Testis (tissue), 3 donors: ENCODE results near the gene IRF3. TPM values are rescaled to one million over a fixed set of nuclear protein-coding genes. Genes with fewer than 3 reads are reported as not detected.

Experiments used
- DNase-seq: peaks from one replicate; pipeline ENCODE4 v3.0.0-alpha.2; 2019
- H3K27ac ChIP-seq, 2 donors: fragments of 200-600 bp; sonication (generic); one replicate each; pipeline ENCODE4 v1.5.1; 2019
- H3K27me3 ChIP-seq: fragments of 200-600 bp; sonication (generic); one replicate; pipeline ENCODE4 v1.5.1; 2019
- H3K36me3 ChIP-seq: fragments of 200-600 bp; sonication (generic); one replicate; pipeline ENCODE4 v1.5.1; 2017; ENCODE audit warnings: low read depth; ENCODE audit errors: missing control alignments
- H3K4me1 ChIP-seq: fragments of 200-600 bp; sonication (generic); one replicate; pipeline ENCODE4 v1.5.1; 2019
- H3K4me3 ChIP-seq, 2 donors: fragments of 200-600 bp; sonication (generic); one replicate each; pipeline ENCODE4 v1.5.1; 2017 to 2019
- H3K9me3 ChIP-seq: fragments of 200-600 bp; sonication (generic); one replicate; pipeline ENCODE4 v1.5.1; 2017
- CTCF ChIP-seq, 3 experiments: fragments of 450-650 bp in 2 of 3; fragments of 200-600 bp in 1 of 3; sonication (generic) in 1 of 3; IDR thresholded peaks; one replicate each; pipeline ENCODE4 v1.5.1; 2016 to 2019; ENCODE audit warnings: antibody characterized with exemption in 3 of 3, mild to moderate bottlenecking in 2 of 3, moderate library complexity in 1 of 3
- POLR2A ChIP-seq: fragments of 450-650 bp; IDR thresholded peaks from one replicate; pipeline ENCODE4 v1.6.1; 2017; ENCODE audit warnings: antibody characterized with exemption, mild to moderate bottlenecking, moderate library complexity
- WGBS, 2 donors: methylation state at CpG; one replicate each; pipeline ENCODE4 v1.1.5; 2018; 5-methylcytosine and 5-hydroxymethylcytosine counted together
- intact Hi-C: fragments of 100-400 bp; cut with DNase I; formaldehyde crosslinking; loops from one replicate; pipeline ENCODE4 v1.15.1; 2023; ENCODE audit warnings: low total_unique reads
- polyA plus RNA-seq: library from polyadenylated mRNA; stranded (reverse); fragments of 350-450 nt; fragmentation: Illumina TruSeq; extraction: RNeasy Lipid Tissue Mini Kit (QIAGEN cat#74804); gene quantifications from one replicate; pipeline ENCODE4 v1.2.3, GENCODE V29; 2014; ENCODE audit warnings: low read depth, low replicate concordance; ENCODE audit not compliant: insufficient read depth
- total RNA-seq, 2 donors: library from RNA; depleted of rRNA; stranded (reverse); fragments of >200 nt; gene quantifications; one replicate each; pipeline ENCODE4 v1.2.3, GENCODE V29; 2016

Gene IRF3
- total and polyA plus RNA-seq, 3 donors from 2014 or later = 34.9 to 51.6 (median 50.1) TPM

GRCh38 chr19:49669516-49669915 lies 3.9 kb upstream of the IRF3 start:
- intact Hi-C loops = no loop called here
- WGBS, 2 donors = 71 to 78% methylated on average over 3 of the region's 3 CpGs
- Histone ChIP-seq H3K27ac (no peak overlapping the region), H3K4me1 (peaks cover 6% of the 10 kb centered on the region), H3K4me3 (no peak overlapping the region), H3K36me3 (no peaks in the 10 kb centered on the region), H3K27me3 (no peaks in the 10 kb centered on the region), H3K9me3 (no peaks in the 10 kb centered on the region)
- DNase-seq = no peak
- TF ChIP-seq CTCF (IDR thresholded peaks at IDR 0.05) = no peak
- no peak for TF ChIP-seq POLR2A

GRCh38 chr19:49667473-49667872 lies 1.8 kb upstream of the IRF3 start:
- H3K4me3 ChIP-seq = no peak overlapping the region
- H3K4me1 ChIP-seq = peaks cover 10% of the 10 kb centered on the region
- TF ChIP-seq CTCF (IDR thresholded peaks at IDR 0.05) (no peak), POLR2A (no peak)
- no peak for DNase-seq
- H3K27me3 ChIP-seq = no peaks in the 10 kb centered on the region
- no peaks in the 10 kb centered on the region for H3K9me3 ChIP-seq
- no peaks in the 10 kb centered on the region for H3K36me3 ChIP-seq
- intact Hi-C loops = no loop called here
- 93 to 100% methylated on average over 2 of the region's 2 CpGs for WGBS, 2 donors
- H3K27ac ChIP-seq = no peak overlapping the region

GRCh38 chr19:49666120-49666444 lies 425 bp upstream of the IRF3 start:
- no peaks in the 10 kb centered on the region for H3K27me3 ChIP-seq
- H3K27ac ChIP-seq = peak overlapping the region; percentile 50 to 85
- peak overlapping the region; percentile 61 to 78 for H3K4me3 ChIP-seq
- no peak for DNase-seq
- H3K9me3 ChIP-seq = no peaks in the 10 kb centered on the region
- TF ChIP-seq CTCF (IDR thresholded peaks at IDR 0.05) = no peak
- TF ChIP-seq POLR2A = no peak
- intact Hi-C loops = no loop called here
- peaks cover 10% of the 10 kb centered on the region for H3K4me1 ChIP-seq
- 0 to 1% methylated on average over 9 of the region's 9 CpGs for WGBS, 2 donors
- H3K36me3 ChIP-seq = no peaks in the 10 kb centered on the region

- TF ChIP-seq CTCF (IDR thresholded peaks at IDR 0.05) (no peak), POLR2A (no peak)
- Histone ChIP-seq H3K9me3 (no peaks in the 10 kb centered on the region), H3K36me3 (no peaks in the 10 kb centered on the region), H3K27me3 (no peaks in the 10 kb centered on the region), H3K27ac (peak overlapping the region; percentile 83 to 85), H3K4me1 (peaks cover 10% of the 10 kb centered on the region), H3K4me3 (peak overlapping the region; percentile 61 to 78)
- 0 to 1% methylated on average over 7 of the region's 7 CpGs for WGBS, 2 donors
- no peak for DNase-seq
- intact Hi-C loops = no loop called here
These were observed 664 bp downstream of the IRF3 start for GRCh38 chr19:49665036-49665350.

- peak; percentile 93 for DNase-seq
- Histone ChIP-seq H3K4me1 (peaks cover 10% of the 10 kb centered on the region), H3K4me3 (peak overlapping the region; percentile 61 to 78), H3K9me3 (no peaks in the 10 kb centered on the region), H3K27me3 (no peaks in the 10 kb centered on the region), H3K36me3 (no peaks in the 10 kb centered on the region), H3K27ac (peak overlapping the region; percentile 83 to 85)
- intact Hi-C loops = no loop called here
- 1% methylated on average over 48 to 49 of the region's 53 CpGs for WGBS, 2 donors
- TF ChIP-seq POLR2A (no peak), CTCF (IDR thresholded peaks at IDR 0.05) (peak; percentile 18 to 42 (median 25))
These were observed 1.3 kb downstream of the IRF3 start for GRCh38 chr19:49664171-49665035.
